NCI-H2196 treated with DMSO at 0.1 percent for 48 hours (cell line): Measurements from ENCODE around the gene TNRC6C.
"Not testable (repeated sequence)": the region's sequence is repeated elsewhere in the genome, so short reads cannot be mapped to it uniquely, and the experiment has no call there.

ENCODE experiments used
- DNase-seq: peaks from one replicate; lab custom pipeline; 2025; ENCODE audit not compliant: unreplicated experiment; lab: John Stamatoyannopoulos, UW

TNRC6C gene

GRCh38 chr17:77930780-77931768, 27.4 kb upstream of the TNRC6C start:
- no peak for DNase-seq

GRCh38 chr17:77933777-77934398, 24.6 kb upstream of the TNRC6C start:
- no peak for DNase-seq

- DNase-seq, result no peak
Observed at GRCh38 chr17:77935121-77935571, 23.4 kb upstream of the TNRC6C start.

GRCh38 chr17:77935744-77936143, 22.8 kb upstream of the TNRC6C start:
- DNase-seq, result not testable (repeated sequence)

GRCh38 chr17:77936881-77937280, 21.6 kb upstream of the TNRC6C start:
- DNase-seq, result no peak

GRCh38 chr17:77941004-77941403, 17.5 kb upstream of the TNRC6C start:
- DNase-seq, result no peak

- no peak for DNase-seq
Observed at GRCh38 chr17:77942112-77942988, 16.2 kb upstream of the TNRC6C start.

GRCh38 chr17:77943971-77944370, 14.5 kb upstream of the TNRC6C start:
- no peak for DNase-seq

- no peak for DNase-seq
Observed at GRCh38 chr17:77944390-77945222, 13.9 kb upstream of the TNRC6C start.

- DNase-seq, result no peak
Observed at GRCh38 chr17:77946900-77947645, 11.4 kb upstream of the TNRC6C start.

- no peak for DNase-seq
Observed at GRCh38 chr17:77948690-77949114, 9.8 kb upstream of the TNRC6C start.

GRCh38 chr17:77951123-77951522, 7.4 kb upstream of the TNRC6C start:
- DNase-seq, result no peak

- DNase-seq, result no peak
Observed at GRCh38 chr17:77952368-77952767, 6.1 kb upstream of the TNRC6C start.

GRCh38 chr17:77957235-77957856, 1.2 kb upstream of the TNRC6C start:
- no peak for DNase-seq

- DNase-seq, result no peak
Observed at GRCh38 chr17:77958716-77959125, 218 bp downstream of the TNRC6C start.

GRCh38 chr17:77959126-77959925, 823 bp downstream of the TNRC6C start:
- DNase-seq, result no peak

- DNase-seq, result no peak
Observed at GRCh38 chr17:77959926-77960521, 1.5 kb downstream of the TNRC6C start.

GRCh38 chr17:77961741-77962140, 3.2 kb downstream of the TNRC6C start:
- DNase-seq, result no peak
